Medulla oblongata (tissue), 1 donor: Measurements from ENCODE around the gene MFAP3L.
"Not testable (repeated sequence)": the region's sequence is repeated elsewhere in the genome, so short reads cannot be mapped to it uniquely, and the experiment has no call there.

Source experiments
- DNase-seq: peaks from one replicate; pipeline ENCODE4 v3.0.0-alpha.2; 2015; ENCODE audit errors: extremely low spot score

Gene MFAP3L

DNA sequence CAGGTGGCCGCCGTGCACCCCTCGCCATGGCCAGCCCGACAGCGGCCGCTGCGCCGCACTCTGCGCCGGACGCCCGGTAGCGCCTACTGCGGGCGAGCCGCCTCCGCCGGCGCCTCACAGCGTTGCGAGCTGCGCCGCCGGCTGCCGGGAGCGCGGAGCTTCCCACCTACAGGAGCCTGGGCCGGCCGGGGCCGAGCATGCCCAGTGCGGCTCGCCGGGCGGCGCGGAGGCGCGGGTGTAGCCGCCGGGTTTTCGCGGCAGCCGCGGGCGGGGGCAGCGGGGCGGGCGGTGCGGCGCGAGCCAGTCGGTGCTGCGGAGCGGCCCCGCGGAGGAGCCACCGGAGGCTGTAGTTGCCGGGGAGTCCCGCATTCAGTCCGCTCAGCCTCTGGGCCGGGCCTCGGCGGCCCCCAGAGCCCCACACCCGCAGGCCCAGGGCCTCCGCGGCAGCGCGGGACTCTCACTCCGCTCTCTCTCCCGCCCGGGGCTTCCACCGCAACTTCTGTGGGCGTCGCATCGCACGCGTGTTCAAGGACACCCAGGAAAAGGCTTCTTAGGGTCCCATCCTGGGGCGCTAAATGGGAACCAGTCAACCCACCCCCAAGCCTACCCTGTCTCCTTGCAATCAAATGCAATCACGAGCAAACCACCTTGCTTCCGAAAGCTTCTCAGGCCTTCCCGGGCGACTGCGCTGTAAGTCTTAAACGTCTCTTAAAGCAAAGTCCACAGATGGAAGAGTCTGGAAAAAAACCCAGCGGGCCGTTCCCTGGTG is at the start of gene MFAP3L:
MFAP3L (minus strand) TSS at position 143 of the 769 bp plus-strand sequence. CDS start 20,518 bp downstream, outside the sequence.
- peak; percentile 84 for DNase-seq

DNA sequence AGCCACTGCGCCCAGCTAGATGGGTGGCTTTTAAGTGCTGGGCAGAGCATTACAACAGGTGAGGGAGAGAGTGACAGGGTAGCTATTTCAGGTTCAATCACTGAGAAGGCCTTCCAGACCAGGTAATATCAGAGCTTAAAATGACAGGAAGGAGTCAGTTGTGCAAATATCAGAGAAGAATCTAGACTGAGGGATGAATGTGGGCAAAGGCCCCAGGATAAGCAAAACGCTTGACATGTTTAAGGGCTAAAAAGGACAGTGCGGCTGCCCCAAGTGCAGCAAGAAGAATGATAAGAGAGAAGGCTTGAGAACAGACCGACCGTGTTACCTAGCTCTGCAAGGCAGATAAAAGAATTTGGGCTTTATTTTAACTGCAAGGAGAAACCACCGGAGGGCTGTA is 45.0 kb upstream of the MFAP3L start:
- no peak for DNase-seq

DNA sequence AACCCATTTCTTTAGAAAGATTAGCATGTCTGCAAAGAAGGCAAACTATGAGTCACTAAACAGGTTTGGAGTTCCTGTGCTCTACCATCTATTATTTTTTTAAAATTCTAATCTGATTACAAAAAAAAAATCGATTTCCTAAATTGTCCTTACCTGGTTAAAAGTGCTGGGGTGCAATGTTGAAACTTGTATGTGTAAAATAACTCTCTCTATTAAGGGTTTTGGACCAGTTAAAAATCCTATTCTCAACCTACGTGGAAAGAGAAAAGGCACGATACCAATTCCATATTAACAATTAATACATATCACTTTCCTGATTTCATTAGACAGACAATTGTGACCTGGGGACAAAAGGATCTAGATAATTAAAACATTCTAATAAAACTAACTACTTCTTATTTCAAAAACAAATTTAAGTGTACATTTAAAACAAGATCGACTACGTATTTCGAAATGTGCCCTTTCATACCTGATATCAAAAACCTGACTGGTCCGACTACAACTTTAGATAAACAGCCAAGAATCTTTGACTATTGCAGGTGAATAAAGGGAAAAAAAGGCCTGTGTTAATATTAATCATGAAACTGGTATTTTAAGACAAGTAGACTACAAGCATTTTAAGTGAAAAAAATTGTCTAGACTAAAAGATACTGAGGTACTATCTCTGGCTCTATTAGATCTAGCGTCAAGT is 42.4 kb upstream of the MFAP3L start:
- no peak for DNase-seq

DNA sequence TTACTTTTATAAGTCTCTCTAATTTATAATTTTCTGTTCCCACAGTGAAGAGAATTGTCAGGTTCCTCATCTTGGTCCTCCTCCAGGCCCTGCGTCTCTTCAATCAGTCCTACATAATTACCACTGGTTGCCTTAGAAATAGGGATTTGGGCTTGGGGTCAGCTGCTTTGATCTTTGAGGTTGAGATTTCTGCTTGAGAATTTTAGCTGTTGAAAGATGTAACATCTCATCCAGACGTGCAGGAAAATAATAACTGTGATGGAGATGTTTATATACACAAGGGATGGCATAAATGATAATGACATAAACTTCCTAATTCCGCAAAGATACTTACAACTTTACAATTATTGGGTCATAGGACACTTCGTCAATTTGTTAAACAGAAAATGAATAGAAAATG is 33.2 kb upstream of the MFAP3L start:
- no peak for DNase-seq

DNA sequence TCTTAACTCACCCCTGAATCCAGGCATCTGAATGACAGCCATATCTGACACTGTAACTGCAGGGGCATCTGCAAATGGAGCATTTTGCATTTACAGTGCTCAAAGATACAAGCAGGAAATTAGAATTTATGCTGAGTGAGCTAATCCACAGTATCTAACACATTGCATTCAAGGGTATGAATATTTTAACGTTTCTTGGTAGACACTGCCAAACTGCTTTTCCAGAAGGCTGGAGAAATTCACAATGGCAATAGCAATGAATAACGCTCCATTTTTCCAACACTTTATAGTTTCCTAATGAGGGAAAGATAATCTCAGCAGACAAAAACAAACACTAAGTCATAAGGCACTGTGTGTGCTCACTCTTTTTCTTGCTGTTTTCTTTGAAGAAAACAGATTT is 32.6 kb upstream of the MFAP3L start:
- no peak for DNase-seq

DNA sequence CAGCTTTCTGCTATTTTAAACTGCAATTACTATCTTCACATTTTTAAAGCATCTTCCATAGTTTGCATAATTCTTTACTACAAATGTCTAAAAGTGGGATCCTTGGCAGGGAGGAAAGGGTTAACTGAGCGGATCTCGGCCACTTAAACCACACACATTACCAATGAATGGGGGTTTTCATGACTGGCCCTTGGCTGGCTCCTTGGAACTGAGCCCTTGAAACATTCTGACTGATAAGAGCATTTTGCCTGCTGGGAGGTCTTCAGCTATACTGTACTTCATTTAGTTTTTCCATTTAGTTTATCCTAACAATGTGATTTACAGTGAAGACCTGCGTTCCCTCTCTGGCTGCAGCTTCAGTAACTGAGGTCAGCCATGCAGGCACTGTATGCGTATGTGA is 31.7 kb upstream of the MFAP3L start:
- DNase-seq = no peak

DNA sequence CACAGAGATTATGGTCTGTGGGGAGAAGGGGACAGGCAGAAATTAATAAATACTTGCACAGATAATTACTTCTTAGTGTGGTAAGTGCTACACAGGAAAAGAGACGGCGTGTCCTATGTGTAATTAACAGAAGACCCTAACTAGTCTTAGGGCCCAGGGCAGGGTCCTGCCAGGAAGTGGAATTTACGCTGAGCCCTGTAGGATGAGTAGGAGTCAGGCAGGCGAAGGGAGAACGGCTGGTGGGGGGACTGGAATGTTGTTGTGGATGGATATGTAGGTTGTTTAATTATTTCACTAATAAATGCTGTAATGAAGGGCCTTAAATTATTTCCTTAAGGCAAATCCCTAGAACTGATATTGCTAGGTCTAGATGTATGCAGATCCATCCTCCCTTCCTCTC is 26.7 kb upstream of the MFAP3L start:
- DNase-seq = no peak

DNA sequence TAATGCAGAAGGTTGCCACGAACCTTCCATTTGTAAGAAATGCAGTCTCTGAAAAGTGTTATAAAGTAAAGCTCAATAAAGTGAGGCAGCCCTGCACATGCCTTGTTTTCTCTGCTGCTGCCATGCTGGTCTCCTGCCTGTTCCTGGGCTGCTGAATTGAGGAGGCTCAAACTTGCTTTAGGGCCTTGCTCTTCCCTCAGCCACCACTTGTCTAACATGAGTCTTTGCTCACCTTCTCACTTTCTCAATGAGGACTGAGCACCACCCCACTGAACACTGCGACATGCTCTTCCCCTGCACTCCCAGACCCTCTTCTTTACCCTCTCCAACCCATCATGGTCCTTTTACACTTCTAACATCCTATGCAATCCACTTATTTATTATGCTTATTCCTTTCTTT is 25.2 kb upstream of the MFAP3L start:
- DNase-seq = no peak

DNA sequence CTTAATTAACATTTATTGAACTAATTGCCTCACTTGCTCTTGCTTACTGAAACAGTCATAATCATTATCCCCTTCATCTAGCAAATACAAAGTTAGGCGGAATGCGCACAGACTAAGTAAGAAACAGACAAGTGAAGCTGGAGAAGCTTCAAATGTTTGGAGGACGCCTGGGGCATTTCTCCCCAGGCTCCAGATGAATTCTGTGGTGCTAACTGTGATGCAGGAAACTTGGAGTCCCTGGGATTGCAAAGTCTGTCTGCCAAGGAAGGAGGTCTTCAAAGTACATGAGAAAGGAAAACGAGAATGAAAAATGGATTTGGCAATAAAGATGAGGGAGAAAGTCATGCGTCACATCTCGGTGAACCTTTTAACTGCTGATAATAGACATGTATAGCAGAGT is 23.6 kb upstream of the MFAP3L start:
- no peak for DNase-seq

DNA sequence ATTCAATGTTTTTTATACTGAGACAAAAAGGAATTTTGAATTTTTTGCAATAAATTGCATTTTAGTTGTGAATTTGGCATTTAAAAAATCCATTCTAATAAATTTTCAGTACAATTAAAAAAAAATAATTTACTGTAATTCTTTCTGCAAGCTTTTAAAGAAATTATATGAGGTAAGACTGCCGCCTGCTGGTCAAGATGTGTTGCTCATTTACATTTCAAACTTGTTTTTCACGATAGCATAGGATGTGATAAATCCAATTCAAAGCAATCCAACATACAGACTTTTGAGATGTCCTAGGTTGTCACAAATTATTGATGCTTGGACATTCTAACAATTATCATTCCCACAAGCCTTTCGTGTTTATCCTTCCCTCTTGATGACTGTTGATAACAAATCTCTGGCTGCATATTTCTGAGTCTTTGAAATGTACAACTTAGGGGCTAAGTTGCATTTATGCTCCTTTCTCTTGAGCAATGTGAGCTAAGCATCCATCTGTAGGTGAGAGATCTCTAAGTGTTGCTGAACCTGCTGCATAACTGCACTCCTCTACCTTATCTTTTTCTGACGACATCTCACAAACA is 21.7 kb upstream of the MFAP3L start:
- DNase-seq = peak; percentile 87

DNA sequence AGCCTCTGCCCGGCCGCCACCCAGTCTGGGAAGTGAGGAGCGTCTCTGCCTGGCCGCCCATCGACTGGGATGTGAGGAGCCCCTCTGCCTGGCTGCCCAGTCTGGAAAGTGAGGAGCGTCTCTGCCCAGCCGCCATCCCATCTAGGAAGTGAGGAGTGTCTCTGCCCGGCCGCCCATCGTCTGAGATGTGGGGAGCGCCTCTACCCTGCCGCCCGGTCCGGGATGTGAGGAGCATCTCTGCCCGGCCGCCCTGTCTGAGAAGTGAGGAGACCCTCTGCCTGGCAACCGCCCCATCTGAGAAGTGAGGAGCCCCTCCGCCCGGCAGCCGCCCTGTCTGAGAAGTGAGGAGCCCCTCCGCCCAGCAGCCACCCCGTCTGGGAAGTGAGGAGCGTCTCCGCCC is 20.0 kb upstream of the MFAP3L start:
- not testable (repeated sequence) for DNase-seq

DNA sequence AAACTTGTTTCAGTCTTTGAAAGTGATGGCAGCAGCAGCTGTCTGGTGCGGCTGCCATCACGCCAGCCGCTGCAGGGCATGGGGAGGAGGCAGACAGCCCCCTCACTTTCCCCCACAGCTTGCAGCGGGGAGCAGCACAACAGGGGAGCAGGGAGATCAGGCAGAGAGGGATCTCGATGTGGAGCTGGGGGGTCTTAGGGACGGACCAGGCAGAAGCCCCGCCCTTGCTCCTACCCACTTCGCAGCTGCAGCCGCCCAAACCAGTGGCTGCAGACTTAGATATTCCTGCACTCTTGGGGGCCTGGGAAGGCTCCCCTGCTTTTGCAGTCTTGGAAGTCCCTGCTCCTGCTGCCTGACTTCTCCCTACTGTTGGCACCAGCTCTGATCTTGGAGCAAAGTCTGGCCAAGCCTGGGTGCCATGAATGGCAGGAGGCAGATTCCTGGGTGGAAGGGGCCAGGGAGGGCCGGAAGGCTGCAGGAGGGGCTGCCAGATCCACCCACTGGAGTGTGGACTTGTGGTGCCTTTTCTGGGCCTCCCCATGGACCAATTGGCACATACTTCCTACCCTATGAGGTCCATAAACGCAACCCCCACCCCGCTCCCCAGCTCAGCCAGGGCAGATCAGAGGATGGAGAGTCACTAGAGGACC is 14.0 kb upstream of the MFAP3L start:
- no peak for DNase-seq

DNA sequence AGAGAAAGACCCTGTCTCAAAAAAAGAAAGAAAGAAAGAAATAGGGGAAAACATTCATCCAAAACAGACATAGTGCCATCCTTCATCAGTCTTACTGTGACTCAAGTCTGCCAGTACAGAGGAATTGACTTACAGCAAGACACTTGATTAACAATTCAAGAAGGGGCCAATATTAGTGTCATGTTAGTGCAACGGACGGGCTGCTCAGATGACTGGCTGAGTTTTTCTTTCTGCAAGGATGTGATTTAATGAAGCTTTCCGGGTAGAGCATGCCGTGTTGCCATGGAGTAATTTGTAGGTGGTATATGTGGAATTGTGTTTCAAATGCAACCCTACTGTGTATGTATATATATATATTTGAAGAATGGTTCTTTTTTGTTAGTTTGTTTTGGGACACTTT is 12.6 kb upstream of the MFAP3L start:
- DNase-seq = no peak

DNA sequence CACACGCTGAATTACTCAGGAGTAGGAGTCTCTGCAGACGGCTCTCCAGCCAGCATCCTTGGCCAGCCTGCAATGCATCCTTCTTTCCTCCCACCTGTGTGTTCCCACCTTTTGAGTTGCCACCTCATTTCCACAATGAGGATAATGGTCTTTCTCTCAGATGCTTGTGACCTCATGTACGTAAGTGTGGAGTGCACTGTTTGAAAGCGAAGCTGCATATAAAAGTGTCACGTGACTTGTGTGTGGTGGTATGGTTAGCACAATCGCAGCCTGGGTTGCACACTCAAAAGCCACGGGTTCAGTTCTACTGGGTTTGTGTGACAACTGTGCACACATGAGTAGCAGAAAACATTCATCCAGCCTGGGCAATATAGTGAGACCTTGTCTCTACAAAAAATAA is 12.0 kb upstream of the MFAP3L start:
- DNase-seq = no peak

DNA sequence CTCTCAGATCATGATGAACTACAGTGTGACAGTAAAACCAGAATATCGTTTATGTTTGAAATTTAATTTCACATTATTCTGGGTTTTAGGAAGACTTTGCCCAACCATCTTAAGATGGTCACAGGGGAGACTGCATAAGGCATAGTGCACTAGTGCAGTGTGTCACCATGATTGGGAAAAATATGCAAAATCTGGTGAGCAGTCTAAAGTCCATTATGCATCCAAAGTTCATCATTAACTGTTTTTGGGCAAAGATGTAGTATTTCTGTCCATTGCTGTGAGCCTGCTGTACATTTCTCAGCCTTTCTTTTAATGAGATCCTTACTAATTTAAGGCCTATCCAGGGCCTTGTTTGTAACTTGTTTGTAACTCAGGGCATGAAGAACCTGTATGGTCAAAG is 11.3 kb upstream of the MFAP3L start:
- DNase-seq = no peak

DNA sequence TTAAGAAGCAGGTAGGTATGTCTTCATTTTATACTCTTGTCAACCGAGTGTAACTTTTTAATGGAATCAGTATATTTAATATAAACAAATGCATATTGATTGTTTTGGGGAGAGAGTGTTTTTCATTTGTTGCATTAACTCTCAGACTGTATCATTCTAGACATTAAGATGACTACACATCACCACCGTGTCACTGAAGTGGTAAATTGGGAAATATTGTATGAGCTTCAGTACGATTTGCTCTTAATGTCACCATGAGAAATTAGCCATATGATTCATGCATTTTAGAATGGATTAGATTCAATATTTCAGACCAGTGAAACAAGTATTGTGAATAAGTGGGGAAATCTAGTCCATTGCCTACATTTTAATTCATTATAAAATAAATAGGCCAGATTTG is 9.7 kb upstream of the MFAP3L start:
- DNase-seq = no peak

DNA sequence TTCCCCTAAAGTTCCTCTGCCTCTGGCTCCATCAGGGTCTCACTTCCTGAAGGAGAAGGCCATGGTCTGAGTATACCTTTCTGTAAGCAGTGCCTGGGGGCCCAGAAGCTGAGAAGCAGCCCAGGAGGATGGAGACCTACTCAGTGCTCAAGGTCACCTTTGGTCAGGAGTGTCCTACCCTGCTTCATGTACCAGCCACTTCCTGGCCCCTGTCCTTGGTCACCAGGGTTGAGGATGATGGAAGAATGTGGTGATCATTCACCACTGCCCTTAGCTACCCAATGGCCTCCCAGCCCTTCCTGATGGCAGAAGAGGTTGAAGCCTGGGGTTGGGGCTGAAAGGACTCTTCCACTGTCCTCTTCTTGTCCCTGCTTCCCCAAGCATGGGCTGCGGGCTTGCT is 9.0 kb upstream of the MFAP3L start:
- DNase-seq = no peak

DNA sequence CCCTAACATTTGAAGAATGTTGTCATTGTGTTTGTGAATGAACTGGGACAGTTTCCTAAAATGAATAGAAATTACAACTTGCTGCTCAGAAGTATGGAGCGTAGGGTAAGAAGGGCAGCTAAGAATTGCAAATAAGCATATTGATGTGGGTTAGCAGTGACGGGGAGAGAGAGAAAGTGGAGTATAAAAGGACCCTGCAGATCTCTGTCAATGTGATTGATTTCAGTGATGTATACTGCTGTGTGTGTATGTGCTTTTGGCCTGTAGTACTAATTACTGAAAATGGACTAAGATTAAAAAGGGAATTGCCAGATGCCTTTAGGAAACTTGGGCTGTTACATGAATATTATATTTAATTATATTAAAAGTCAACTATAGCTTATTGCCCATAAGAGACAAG is 7.8 kb upstream of the MFAP3L start:
- DNase-seq = no peak

DNA sequence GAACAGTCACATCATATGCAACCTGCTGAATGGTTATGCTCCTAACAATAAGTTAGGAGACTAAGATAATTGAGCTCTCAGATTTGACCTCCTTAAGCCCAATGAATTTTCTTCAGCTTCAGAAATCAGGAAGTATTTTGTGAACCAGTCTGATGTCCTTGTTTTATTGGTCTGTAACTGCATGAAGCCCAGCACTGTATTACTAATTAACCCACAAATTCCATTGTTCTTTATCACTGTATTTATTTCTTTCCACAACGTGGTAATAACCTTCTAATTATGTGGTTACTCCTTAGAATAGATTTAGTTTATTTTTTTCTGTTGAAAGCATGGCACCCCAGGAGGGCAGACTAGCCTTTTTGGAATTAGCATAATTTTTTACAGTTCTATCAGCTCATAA is 3.9 kb upstream of the MFAP3L start:
- DNase-seq = no peak

DNA sequence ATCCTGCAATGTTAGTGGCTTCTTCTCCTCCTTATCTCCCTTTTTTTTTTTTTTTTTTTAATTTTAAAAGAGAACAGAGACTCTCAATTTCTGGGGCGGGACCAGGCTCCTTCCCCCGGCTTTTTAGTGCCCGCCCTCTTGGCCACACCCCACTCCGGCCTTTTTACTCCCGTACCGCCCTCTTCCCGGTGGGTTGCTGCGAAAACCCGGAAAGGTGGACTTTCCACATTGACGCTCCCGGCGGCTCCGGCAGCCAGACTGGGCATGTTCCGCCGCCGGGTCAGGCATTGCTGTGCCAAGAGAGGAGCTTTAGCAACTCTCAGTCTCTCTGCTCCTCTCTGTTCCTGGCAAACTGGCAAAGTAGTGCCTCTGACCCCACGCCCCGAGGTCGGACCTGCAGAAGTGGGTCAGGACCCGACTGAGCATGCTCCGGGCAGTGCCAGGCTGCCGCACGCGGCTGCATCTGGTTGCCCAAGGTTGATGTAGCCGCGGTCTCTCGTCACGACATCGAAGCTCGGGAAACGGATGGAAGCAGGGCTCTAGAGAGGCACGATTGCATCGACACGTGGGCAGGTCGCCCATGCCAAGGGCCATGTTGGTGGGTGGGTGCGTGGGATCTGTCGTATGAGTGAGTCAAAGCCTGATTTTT is 1.1 kb upstream of the MFAP3L start:
- peak; percentile 94 for DNase-seq

DNA sequence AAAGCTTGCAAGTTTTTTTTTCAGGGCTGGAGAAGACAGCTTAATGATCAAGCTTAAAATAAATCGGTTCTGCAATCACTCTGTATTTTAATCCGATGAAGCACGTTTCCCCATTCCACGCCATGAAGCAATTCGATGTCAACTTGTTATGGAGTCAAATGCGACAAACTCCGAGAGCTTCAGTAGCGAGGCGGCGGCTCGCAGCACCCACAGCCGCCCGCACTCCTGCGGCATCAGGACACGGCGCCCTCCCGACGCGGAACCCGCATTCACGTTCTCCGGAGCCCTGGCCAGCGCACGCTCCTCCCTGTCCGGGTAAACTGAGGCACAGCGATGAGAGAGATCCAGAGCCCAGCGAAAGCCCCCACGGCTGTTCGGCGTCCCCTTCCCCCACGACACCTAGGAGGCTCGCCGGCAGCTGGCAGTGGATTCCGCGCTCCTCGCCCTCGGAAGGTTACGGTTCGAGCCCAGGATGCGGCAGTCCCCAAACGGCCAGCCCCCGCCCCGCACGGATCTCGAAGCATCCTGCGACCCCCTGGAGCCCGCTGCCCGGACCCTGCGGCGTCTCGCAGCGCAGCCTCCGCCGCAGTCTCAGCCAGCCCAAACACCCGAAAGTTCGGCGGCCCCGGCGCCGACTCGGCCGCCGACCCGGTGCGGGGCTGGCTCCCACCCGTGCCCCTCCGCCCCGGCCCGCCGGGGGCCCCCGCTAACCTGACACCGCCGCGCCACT is 507 bp downstream of the MFAP3L start:
- peak; percentile 63 for DNase-seq
